Measurements from ENCODE around the gene SART3.

DNA sequence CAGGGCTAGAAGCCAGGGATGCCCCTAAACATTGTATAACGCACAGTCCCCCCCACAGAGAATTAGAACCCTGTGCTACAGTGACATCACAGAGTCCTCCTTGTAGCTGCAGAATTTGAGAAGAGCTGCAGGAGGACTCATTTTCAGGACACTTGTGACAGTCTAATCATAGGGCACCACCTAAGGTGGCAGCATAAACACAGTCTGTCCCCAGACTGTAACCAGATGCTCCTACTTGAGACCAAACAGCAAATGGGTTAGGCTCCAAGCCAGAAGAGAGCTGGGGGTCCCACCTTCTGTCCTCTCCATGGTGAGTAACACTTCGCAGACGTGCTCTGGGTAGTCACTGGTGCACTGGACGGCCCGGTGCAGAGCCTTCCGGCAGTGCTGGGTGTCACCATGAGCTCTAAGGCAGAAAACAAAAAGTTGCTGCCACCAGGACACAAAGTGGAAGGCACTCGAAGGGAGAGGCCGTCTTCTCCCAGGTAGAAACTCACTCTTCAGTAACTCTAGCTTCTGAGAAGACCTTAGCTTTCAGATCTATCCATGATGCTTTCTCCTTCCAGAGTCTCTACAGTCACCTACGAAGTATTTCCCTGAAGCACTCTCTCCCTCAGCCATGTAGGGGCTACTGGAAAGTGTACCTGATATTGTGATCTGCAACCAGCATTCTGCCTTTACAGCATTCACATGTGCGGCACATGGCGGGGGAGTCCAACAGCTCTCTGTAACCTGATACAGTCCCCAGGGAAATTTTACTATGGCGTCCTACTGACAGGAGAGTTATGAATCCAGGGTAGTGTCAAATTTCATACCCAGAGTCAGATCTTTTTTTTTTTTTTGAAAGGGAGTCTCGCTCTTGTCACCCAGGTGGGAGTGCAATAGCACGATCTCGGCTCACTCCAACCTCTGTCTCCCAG is 28.8 kb downstream of the SART3 start:
- TF ChIP-seq, protein P1, sequence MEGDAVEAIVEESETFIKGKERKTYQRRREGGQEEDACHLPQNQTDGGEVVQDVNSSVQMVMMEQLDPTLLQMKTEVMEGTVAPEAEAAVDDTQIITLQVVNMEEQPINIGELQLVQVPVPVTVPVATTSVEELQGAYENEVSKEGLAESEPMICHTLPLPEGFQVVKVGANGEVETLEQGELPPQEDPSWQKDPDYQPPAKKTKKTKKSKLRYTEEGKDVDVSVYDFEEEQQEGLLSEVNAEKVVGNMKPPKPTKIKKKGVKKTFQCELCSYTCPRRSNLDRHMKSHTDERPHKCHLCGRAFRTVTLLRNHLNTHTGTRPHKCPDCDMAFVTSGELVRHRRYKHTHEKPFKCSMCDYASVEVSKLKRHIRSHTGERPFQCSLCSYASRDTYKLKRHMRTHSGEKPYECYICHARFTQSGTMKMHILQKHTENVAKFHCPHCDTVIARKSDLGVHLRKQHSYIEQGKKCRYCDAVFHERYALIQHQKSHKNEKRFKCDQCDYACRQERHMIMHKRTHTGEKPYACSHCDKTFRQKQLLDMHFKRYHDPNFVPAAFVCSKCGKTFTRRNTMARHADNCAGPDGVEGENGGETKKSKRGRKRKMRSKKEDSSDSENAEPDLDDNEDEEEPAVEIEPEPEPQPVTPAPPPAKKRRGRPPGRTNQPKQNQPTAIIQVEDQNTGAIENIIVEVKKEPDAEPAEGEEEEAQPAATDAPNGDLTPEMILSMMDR (IDR thresholded peaks at IDR 0.05; ENCODE audit: low read depth, low read length, missing input control), result no peak
- TF ChIP-seq, protein P2, sequence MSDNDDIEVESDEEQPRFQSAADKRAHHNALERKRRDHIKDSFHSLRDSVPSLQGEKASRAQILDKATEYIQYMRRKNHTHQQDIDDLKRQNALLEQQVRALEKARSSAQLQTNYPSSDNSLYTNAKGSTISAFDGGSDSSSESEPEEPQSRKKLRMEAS (IDR thresholded peaks at IDR 0.05), result no peak
- no peak for TF ChIP-seq TAF1 (conservative IDR thresholded peaks at IDR 0.05)

All from liver (tissue), 3 donors.